GM19397 (cell line): ENCODE data around the gene ARPC4.
"Not testable (repeated sequence)": the region's sequence is repeated elsewhere in the genome, so short reads cannot be mapped to it uniquely, and the experiment has no call there.

Experiments
- ATAC-seq: cut with Tn5 transposase; IDR thresholded peaks from one replicate; pipeline ENCODE4 v1.9.1; 2021; ENCODE audit warnings: mild to moderate bottlenecking, moderate library complexity; ENCODE audit not compliant: unreplicated experiment

The ARPC4 gene

DNA sequence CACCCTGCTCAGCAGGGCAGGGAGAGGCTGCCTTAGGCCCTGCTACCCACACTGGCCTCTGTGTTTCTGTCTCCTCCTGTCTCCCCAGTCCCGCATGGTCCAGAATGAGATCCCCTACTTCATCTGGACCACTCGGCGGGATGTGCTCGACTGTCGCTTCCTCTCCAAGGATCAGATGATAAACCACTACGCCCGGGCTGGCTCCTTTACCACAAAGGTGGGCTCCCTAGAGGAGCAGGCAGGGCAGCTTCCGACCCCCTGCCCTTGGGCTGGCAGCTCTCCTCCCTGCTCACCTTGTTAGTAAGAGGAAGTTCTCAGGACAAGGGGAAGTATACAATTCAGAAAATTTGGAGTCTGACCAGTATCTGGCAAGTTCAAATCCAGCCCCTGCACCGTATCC lies 23.1 kb downstream of the ARPC4 start:
- no peak for ATAC-seq

DNA sequence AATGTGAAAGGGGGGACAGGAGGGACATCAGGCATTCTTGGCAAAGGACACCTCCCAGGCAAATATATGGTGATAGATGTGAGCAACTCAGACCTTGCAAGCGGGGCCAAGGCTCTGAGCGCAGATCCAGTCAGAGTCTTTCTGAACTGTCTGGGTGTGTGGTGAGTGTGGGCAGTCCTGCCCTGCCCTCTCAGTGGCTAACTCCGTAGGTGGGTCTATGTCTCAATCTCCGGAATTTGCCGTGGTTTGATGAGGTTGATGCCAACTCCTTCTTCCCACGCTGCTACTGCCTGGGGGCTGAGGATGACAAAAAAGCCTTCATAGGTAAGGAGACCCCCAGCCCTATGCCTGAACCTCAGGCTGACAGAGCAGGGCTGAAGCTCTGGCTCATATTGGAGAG lies 24.6 kb downstream of the ARPC4 start:
- ATAC-seq: no peak

DNA sequence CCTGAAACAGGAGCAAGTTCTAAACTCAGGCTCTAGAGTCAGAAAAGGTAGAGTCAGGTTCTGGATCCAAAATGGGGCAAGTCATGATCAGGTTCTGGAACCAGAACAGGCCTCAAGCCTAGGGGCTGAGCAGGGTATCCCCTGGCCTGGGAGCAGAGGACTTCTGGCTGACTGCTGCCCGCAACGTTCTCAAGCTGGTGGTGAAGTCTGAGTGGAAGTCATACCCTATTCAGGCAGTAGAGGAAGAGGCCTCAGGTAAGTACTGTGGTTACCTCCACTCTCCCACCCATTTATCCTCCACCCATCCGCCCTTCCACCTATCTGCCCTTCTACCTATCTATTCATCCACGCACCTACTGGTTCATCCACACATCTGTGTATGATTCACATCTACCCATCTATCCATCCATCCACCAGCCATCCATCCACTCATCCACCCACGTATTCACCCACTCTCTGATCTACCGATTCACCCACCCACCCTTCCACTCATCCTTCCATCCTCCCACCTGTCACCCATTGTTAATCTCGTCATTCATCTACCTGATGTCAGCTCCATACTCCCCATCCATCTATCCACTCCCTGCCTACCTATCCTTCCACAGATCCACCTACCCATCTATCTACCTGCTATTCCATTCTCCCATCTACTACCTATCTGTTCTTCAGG lies 25.9 kb downstream of the ARPC4 start:
- no peak for ATAC-seq

DNA sequence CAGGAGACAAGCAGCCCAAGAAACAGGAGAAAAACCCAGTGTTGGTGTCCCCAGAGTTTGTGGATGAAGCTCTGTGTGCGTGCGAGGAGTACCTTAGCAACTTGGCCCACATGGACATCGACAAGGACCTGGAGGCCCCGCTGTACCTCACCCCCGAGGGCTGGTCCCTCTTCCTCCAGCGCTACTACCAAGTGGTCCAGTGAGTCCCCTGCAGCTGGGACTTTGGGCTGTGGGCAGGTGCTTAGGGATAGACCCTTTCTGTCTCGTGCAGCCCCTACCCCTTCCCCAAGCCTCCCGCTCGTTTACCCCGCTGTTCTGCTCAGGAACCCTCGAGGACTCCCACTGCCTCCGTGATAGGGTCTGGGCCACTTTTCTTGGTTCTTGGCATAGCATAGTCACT lies 27.7 kb downstream of the ARPC4 start:
- no peak for ATAC-seq

DNA sequence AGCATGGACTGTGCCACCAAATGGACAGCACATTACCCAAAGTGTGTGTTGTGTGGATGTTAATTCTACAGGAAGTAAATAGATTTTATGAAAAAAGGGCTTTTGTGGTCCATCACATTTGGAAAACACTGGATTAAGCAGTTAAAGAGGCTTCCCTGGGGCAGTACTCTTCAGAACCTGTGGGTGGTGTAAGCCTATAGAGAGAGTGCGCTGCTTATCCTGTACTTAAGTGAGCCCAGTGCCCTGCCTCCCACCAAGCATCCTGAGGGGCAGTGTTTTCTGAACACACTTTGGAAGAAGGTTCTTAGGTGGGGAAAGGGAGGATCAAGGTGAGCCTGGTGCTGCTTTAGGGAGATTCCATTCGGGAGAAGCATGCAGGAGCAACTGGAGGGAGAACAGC lies 28.1 kb downstream of the ARPC4 start:
- no peak for ATAC-seq

DNA sequence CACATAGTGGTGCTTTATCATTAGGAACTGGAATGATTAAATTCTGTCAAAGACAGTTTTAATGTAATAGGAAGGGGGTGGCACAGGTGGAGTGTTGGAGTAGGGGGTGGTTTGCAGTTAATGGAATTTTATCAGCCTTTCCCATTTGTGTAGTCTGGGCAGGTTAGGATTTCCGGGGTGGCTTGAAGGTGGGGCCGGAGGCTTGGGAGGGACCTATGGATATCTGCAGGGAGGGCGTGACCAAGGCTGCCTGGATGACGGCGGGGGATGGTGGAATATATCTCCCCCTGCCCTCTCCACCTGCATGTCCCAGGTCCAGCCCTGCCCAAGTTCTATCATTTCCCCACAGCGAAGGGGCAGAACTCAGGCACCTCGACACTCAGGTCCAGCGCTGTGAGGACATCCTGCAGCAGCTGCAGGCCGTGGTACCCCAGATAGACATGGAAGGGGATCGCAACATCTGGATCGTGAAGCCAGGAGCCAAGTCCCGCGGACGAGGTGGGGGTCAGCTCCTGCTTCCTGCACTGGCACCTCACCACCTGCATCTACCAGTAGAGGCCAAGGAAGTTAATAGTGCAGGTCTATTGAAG lies 32.7 kb downstream of the ARPC4 start:
- no peak for ATAC-seq

DNA sequence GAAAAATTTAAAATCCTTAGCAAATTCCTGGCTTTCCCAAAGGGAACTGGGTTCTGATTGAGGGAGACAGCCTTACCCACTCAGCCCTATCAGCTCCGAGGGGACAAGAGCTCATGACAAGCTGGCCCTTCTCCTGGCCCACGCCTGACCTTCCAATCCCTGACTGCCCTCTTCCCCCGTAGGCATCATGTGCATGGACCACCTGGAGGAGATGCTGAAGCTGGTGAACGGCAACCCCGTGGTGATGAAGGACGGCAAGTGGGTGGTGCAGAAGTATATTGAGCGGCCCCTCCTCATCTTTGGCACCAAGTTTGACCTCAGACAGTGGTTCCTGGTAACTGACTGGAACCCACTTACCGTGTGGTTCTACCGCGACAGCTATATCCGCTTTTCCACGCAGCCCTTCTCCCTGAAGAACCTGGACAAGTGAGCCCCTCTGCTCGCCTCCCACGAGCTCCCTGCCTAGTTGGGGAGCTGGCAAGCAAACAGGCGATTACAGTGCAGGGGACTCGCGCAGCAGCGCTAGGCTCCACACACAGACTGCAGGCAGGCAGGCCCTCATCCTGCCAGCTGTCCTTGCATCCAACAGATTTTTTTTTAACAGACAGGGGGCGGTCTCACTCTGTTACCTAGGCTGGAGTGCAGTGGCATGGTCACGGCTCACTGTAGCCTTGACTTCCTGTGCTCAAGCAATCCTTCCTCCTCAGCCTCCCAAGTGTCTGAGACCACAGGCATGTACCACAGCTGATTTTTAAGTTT lies 34.1 kb downstream of the ARPC4 start:
- no peak for ATAC-seq

DNA sequence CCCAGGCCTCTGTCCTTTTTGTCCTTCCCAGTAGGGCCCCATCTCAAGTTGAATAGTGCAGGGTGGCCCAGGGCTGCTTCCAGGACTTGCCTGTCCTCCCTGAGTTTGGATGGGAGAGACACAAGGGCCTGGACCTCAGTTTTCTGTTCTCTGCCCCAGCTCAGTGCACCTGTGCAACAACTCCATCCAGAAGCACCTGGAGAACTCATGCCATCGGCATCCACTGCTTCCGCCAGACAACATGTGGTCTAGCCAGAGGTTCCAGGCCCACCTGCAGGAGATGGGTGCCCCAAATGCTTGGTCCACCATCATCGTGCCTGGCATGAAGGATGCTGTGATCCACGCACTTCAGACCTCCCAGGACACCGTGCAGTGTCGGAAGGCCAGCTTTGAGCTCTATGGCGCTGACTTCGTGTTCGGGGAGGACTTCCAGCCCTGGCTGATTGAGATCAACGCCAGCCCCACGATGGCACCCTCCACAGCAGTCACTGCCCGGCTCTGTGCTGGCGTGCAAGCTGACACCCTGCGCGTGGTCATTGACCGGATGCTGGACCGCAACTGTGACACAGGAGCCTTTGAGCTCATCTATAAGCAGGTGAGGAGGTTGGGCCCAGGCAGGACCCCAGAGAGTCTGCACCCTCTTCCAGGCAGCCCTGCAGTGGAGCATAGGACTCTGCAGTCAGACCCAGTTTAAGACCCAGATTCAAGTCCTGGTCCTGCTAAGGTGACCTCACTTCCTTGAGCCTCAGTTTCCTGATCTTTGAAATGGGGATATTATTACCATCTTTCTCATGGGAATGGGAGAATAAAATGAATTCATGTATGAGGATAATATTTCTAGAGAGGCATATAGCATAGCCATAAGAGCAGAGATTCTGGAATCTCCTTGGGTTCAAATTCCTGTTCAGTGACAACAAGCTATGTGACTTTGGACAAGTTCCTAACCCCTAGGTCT lies 36.2 kb downstream of the ARPC4 start:
- ATAC-seq: no peak

DNA sequence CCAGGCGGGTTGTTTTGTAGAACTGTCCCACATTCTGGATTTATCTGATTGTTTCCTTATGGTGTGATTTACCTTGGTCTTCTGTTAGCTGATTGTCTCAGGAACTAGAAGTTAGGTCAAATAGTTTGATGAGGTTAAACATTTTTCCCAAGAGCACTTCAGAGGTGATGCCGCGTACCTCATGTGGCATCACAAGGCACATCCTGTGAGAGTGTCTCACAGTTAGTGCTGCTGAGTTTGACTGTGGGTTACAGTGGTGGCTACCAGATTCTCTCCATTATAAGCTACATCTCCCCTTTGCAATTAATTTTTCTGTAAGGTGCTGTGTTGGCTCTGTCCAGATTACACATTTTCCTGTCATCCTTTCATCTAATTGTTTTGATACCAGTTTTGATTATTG lies 38.4 kb downstream of the ARPC4 start:
- ATAC-seq: no peak

DNA sequence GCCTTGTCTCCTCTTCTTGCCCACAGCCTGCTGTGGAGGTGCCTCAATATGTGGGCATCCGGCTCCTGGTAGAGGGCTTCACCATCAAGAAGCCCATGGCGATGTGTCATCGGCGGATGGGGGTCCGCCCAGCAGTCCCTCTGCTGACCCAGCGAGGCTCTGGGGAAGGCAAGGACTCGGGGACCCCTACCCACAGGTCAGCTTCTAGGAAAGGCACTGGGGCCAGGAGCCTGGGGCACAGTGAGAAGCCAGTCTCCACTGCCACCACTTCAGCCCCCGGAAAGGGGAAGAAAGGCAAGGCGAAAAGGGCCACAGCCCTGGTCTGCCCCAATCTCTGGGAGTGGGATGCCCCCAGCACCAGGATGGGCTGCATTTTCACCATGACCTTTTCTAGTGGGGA lies 40.2 kb downstream of the ARPC4 start:
- ATAC-seq: no peak

DNA sequence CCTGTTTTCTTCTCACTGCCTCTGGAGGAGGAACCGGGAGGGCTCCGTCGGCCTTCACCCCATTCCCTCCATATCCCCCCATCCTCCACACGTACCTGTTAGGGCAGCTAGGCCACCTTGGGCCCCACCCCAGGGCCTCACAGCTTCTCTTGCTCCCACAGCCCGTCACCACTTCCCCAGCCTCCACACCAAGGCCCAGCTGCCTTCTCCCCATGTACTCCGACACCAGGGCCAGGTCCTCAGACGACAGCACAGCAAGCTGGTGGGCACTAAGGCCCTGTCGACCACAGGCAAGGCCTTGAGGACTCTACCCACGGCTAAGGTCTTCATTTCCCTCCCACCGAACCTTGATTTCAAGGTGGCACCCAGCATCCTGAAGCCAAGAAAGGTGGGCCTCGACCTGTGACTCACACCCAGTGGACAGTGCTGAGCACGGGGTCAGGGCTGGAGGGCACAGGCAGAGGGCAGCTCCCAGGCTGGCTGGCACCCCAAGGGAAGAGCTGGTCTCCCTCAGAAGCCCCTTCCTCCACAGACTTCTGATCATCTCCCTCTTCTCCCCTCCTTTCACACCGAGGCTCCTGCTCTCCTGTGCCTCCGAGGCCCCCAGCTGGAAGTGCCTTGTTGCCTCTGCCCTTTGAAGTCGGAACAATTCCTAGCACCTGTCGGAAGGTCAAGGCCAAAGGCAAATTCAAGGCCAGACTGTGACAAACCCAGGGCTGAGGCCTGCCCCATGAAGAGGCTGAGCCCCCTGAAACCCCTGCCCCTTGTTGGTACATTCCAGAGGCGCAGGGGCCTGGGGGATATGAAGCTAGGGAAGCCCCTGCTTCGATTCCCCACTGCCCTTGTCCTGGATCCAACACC lies 41.9 kb downstream of the ARPC4 start:
- no peak for ATAC-seq

DNA sequence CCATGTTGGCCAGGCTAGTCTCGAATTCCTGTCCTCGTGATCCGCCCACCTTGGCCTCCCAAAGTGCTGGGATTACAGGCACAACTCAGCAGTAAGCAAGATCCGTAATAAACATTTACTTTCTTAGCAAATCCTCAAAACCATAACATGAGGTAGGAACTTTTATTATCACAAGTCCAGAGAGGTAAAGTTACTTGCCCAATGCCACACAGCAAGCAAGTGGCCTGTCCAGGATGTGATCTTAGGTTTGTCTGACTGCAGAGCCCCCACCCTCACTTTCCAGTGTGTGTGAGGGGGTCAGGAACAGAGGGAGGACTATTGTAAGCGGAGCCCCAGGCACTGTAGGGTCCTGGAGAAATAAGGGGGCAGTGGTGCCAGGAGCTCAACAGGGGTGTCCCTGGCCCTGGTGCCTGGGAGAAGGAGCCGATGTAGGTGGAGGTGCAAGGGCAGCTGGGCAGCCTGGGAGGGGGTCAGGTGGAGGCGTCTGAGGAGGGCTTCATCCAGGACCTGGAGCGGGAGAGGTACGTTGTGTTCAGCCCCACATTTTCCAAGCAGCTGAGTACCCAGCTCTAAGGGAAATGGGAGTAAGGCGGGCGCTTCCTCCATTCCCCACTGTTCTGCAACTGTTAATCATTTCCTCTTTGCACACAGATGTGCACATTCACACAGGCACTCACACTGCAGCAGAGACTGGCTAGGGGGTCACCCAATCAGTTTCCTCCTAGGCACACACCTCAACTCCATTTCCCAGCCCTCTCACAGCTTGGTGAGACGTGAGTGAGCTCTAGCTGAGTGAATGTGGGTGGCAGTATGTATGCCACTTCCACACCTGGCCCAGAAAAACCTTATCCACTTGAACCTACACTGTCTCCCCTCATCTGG lies 45.1 kb downstream of the ARPC4 start:
- no peak for ATAC-seq

DNA sequence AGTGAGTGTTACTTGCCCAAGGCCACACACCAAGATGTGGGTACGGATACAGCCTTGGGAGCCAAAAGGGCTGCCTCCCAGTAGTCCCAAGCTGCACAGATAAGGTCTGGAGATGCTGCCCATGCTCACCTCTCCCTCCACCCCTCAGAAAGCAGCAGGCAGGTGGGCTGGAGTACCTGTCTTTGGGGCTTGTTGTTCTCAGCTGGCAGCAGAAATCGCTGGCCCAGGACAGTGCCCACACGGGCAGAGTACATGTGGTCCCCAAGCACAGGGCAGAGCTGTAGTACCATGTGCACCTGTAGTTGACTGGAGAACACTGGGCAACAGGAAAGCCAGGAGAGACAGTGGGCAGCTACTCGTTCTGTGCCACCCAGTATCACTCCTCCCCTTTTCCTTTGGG lies 46.0 kb downstream of the ARPC4 start:
- no peak for ATAC-seq

DNA sequence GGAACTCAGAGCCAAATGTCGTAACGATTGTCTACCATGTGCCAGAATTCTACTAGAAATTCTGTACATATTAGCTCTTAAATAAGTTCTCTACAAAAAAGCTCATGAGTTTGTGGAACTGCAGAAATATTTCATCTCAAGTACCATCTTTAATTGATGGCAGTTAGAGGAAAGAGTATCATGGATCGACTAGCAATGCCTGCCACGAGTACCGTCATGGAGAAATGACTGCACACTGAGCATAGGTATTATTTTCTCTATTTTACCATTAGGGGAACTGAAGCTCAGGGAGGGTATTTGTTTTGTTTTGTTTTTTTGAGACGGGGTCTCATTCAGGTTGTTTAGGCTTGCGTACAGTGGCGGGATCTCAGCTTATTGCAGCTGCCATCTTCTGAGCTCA lies 48.1 kb downstream of the ARPC4 start:
- no peak for ATAC-seq

DNA sequence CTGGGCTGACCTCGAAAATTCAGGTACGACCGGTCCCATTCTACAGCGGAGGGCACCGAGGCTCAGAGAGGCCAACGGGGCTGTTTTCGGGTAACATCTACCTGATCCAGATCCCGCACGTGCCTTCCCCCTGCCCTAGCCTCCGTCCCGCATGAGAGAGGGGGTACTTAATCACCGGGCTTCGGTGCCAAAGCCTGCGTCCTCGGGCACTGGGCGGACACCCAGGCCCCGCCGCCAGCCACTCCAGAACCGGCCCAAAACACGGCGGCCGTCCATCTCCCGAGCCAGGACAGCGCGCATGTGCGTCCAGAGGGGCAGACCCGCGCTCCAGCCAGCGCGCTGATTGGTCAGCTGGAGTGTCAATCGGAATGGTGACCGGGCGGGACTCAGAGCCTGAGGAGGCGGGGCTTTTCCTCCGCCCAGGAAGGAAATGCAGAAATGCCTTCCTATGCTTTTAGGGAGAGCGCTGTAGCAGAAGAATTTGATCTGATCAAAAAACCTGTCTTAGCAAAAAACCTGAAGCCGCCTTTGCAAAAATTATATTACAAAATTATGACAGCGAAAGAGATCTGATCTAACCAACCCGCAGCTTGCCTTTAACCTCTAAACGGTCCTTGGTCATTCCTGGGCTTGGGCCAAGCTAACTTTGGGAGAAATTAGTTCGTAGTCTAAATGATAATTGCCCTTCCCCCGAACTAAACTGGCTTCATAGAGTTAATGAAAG lies 51.0 kb downstream of the ARPC4 start, which contains the start of gene RPUSD3:
Gene RPUSD3 (minus strand): TSS at position 294 of the 724 bp plus-strand sequence. CDS start 18 bp downstream, at position 276.
- peak; percentile 99 for ATAC-seq

DNA sequence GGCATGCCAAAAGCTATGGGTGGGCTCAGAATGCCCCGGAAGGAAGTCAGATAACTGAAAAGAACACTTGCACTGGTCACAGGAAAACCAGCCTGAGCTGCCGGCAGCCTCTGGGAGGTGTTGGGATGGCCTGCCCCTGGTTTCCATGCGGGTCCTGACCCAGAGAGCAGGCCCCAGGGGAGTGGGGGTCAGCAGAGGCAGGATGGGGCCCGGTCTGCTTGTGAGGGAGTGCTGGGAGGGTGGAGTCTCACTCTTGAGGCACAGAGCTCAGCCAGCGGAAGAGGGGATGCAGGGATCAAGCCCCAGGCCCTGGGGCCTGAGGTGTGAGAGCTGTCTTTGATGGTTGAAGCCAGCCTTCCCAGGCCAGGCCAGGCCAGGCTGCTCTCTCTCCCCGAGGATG lies 53.3 kb downstream of the ARPC4 start:
- no peak for ATAC-seq

DNA sequence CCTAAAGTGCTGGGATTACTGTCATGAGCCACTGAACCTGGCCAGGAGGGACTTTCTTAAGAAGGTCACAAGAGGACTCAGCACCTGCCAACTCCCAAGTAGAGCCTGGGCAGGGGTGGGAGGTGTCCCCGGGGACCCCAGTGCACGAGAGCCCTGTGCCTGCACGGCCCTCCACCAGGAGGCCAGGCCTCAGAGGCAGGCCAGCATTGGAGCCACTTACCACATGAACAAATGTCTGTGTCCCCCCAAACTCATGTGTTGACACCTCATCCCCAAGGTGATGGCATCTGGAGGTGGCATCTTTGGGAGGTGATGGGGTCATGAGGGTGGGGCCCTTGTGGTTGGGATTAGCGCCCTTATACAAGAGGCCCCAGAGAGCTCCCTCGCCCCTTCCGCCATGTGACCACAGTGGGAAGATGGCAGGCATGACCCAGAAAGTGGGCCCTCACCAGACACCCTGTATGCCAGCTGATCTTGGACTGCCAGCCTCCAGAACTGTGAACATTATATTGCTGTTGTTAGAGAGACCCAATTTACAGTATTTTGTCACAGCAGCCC lies 54.1 kb downstream of the ARPC4 start:
- ATAC-seq: no peak

DNA sequence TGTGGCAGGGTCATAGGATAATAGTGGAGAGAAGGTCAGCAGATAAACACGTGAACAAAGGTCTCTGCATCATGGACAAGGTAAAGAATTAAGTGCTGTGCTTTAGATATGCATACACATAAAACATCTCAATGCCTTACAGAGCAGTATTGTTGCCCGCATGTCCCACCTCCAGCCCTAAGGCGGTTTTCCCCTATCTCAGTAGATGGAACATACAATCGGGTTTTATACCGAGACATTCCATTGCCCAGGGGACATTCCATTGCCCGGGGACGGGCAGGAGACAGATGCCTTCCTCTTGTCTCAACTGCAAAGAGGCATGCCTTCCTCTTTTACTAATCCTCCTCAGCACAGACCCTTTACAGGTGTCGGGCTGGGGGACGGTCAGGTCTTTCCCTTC lies 55.0 kb downstream of the ARPC4 start:
- not testable (repeated sequence) for ATAC-seq
